ENCODE measurements around the gene EMC9.

DNA sequence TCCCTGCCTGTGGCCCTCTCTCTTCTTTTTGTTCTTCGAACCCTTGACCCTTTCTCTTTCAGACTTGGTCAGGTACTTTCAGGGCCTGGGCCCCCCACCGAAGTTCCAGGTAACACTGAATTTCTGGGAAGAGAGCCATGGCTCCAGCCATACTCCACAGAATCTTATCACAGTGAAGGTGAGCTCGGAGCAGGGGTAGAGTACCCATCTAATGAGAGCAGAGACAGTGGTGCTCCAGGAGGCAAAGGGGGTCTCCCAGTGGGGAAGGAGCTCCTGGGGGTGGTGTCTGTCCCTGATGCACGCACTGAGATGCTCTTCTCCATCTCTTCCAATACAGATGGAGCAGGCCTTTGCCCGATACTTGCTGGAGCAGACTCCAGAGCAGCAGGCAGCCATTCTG lies 24.4 kb upstream of the EMC9 start:
- no peak for TF ChIP-seq POLR2AphosphoS5 (IDR thresholded peaks at IDR 0.05; ENCODE audit: insufficient read depth in 1 of 2, low read depth in 1 of 2)
- TF ChIP-seq, protein P1, sequence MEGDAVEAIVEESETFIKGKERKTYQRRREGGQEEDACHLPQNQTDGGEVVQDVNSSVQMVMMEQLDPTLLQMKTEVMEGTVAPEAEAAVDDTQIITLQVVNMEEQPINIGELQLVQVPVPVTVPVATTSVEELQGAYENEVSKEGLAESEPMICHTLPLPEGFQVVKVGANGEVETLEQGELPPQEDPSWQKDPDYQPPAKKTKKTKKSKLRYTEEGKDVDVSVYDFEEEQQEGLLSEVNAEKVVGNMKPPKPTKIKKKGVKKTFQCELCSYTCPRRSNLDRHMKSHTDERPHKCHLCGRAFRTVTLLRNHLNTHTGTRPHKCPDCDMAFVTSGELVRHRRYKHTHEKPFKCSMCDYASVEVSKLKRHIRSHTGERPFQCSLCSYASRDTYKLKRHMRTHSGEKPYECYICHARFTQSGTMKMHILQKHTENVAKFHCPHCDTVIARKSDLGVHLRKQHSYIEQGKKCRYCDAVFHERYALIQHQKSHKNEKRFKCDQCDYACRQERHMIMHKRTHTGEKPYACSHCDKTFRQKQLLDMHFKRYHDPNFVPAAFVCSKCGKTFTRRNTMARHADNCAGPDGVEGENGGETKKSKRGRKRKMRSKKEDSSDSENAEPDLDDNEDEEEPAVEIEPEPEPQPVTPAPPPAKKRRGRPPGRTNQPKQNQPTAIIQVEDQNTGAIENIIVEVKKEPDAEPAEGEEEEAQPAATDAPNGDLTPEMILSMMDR (IDR thresholded peaks at IDR 0.05): no peak

Measured in vagina (tissue), 2 donors.